ENCODE results near the gene HSDL1. TPM values are rescaled to one million over a fixed set of nuclear protein-coding genes. Genes with fewer than 3 reads are reported as not detected.

The HSDL1 gene
- total RNA-seq, 1 experiment from 2014 or later: 13.3 TPM

GRCh38 chr16:84110527-84110926 lies 34.5 kb downstream of the HSDL1 start:
- Histone ChIP-seq H3K27me3 (ENCODE audit: low read length) (no peaks in the 10 kb centered on the region), H4K20me1 (ENCODE audit: low read length) (0 out of 2 replicates have a peak, but pooled peaks cover 4% of the 10 kb centered on the region), H3K9me2 (replicated peaks; ENCODE audit: low read length) (no peaks in the 10 kb centered on the region), H3K36me3 (ENCODE audit: low read depth, low read length) (no peaks in the 10 kb centered on the region), H3K79me2 (ENCODE audit: low read length) (peaks cover 96% of the 10 kb centered on the region), H3K4me3 (ENCODE audit: low read length) (no peak overlapping the region), H3K4me2 (ENCODE audit: low read length) (no peak overlapping the region), H3K4me1 (ENCODE audit: insufficient read depth, low read length) (peaks cover 5% of the 10 kb centered on the region; the same call in 1 of the 2 replicates), H3K9ac (ENCODE audit: low read length) (no peak overlapping the region), H3K9me3 (ENCODE audit: low read length) (no peaks in the 10 kb centered on the region), H2AFZ (ENCODE audit: low read length) (no peak overlapping the region), H3K27ac (ENCODE audit: low read length) (no peak overlapping the region), H3F3A (ENCODE audit: low read length, unreplicated experiment) (no peaks in the 10 kb centered on the region)
- ChIA-PET CTCF (no interaction called here), POLR2A (ENCODE audit: unreplicated experiment) (no interaction called here)
- BruUV-seq (replicated peaks): no TSS peak
- no peak for ATAC-seq
- DNase-seq: no peak
- TF ChIP-seq EZH2phosphoT487 (IDR thresholded peaks at IDR 0.05; ENCODE audit: borderline replicate concordance, low read length): no peak
- TF ChIP-seq CTCF (conservative IDR thresholded peaks at IDR 0.05; ENCODE audit: low read depth, low read length): no peak
- intact Hi-C loops (cut with micrococcal nuclease): no loop called here

- no peak for TF ChIP-seq EZH2phosphoT487 (IDR thresholded peaks at IDR 0.05; ENCODE audit: borderline replicate concordance, low read length)
- Histone ChIP-seq H3F3A (ENCODE audit: low read length, unreplicated experiment) (no peaks in the 10 kb centered on the region), H3K4me3 (ENCODE audit: low read length) (no peak overlapping the region), H3K9me2 (replicated peaks; ENCODE audit: low read length) (no peaks in the 10 kb centered on the region), H3K27ac (ENCODE audit: low read length) (no peak overlapping the region), H3K9me3 (ENCODE audit: low read length) (no peaks in the 10 kb centered on the region), H3K27me3 (ENCODE audit: low read length) (no peaks in the 10 kb centered on the region), H3K36me3 (ENCODE audit: low read depth, low read length) (no peaks in the 10 kb centered on the region), H4K20me1 (ENCODE audit: low read length) (0 out of 2 replicates have a peak, but pooled peaks cover 4% of the 10 kb centered on the region), H3K4me2 (ENCODE audit: low read length) (no peak overlapping the region), H2AFZ (ENCODE audit: low read length) (no peak overlapping the region), H3K9ac (ENCODE audit: low read length) (no peak overlapping the region), H3K79me2 (ENCODE audit: low read length) (peaks cover 96% of the 10 kb centered on the region), H3K4me1 (ENCODE audit: insufficient read depth, low read length) (no peaks in the 10 kb centered on the region)
- ChIA-PET CTCF (interaction anchor here (0.7 kb wide), 1 partner anchor 67 kb away, joined by 5 read pairs; the partner anchor contains the start of gene SLC38A8), POLR2A (ENCODE audit: unreplicated experiment) (no interaction called here)
- no peak for DNase-seq
- BruUV-seq (replicated peaks): no TSS peak
- no peak for ATAC-seq
- intact Hi-C loops (cut with micrococcal nuclease): no loop called here
Observed at GRCh38 chr16:84109598-84110335, 35.2 kb downstream of the HSDL1 start.

- Histone ChIP-seq H4K20me1 (ENCODE audit: low read length) (0 out of 2 replicates have a peak, but pooled peaks cover 4% of the 10 kb centered on the region), H3K9me3 (ENCODE audit: low read length) (no peaks in the 10 kb centered on the region), H3K9me2 (replicated peaks; ENCODE audit: low read length) (no peaks in the 10 kb centered on the region), H2AFZ (ENCODE audit: low read length) (no peak overlapping the region), H3K4me3 (ENCODE audit: low read length) (no peak overlapping the region), H3K4me2 (ENCODE audit: low read length) (no peak overlapping the region), H3K36me3 (ENCODE audit: low read depth, low read length) (no peaks in the 10 kb centered on the region), H3K4me1 (ENCODE audit: insufficient read depth, low read length) (peaks cover 10% of the 10 kb centered on the region), H3K9ac (ENCODE audit: low read length) (no peak overlapping the region), H3K79me2 (ENCODE audit: low read length) (peaks cover 89% of the 10 kb centered on the region), H3K27me3 (ENCODE audit: low read length) (no peaks in the 10 kb centered on the region), H3F3A (ENCODE audit: low read length, unreplicated experiment) (no peaks in the 10 kb centered on the region), H3K27ac (ENCODE audit: low read length) (no peak overlapping the region)
- ChIA-PET POLR2A (ENCODE audit: unreplicated experiment) (no interaction called here), CTCF (no interaction called here)
- DNase-seq: no peak
- ATAC-seq: no peak
- BruUV-seq (replicated peaks): no TSS peak
- intact Hi-C loops (cut with micrococcal nuclease): no loop called here
- TF ChIP-seq EZH2 (IDR thresholded peaks at IDR 0.05; ENCODE audit: low read length, unreplicated experiment) (no peak), EZH2phosphoT487 (IDR thresholded peaks at IDR 0.05; ENCODE audit: borderline replicate concordance, low read length) (no peak), CTCF (conservative IDR thresholded peaks at IDR 0.05; ENCODE audit: low read depth, low read length) (no peak)
Observed at GRCh38 chr16:84107921-84108320, 37.1 kb downstream of the HSDL1 start.

Measured in PC-3 (cell line).